ENCODE measurements around the gene ALAD.

ALAD gene

GRCh38 chr9:113343732-113344231 lies 57.3 kb downstream of the ALAD start:
- peak; percentile 87 for DNase-seq

- peak; percentile 34 for DNase-seq
These were observed 59.2 kb downstream of the ALAD start for GRCh38 chr9:113341712-113342410.

GRCh38 chr9:113340011-113340699 lies 60.9 kb downstream of the ALAD start, which contains the start of gene WDR31:
Gene WDR31 (minus strand): TSS chr9:113340275. CDS start chr9:113332022, 8,253 bp downstream.
- peak; percentile 73 for DNase-seq

- no peak for DNase-seq
These were observed 63.4 kb downstream of the ALAD start for GRCh38 chr9:113337714-113338113.
